OCI-M2 (cell line): ENCODE data around the gene UBAC1.
"Not testable (repeated sequence)": the region's sequence is repeated elsewhere in the genome, so short reads cannot be mapped to it uniquely, and the experiment has no call there.

ENCODE experiments used
- DNase-seq: peaks from one replicate; lab custom pipeline; 2025; ENCODE audit not compliant: unreplicated experiment; lab: John Stamatoyannopoulos, UW

UBAC1 gene

DNA sequence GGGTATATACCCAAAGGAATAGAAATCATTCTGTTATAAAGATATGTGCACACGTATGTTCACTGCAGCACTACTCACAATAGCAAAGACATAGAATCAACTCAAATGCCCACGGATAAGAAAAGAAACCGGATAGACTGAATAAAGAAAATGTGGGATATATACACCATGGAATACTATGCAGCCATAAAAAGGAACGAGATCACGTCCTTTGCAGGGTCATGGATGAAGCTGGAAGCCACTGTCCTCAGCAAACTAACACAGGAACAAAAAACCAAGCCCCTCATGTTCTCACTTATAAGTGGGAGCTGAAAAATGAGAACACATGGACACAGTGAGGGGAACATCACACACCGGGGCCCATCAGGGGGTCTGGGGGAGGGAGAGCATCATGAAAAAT lies 17.6 kb downstream of the UBAC1 start:
- not testable (repeated sequence) for DNase-seq

GRCh38 chr9:135941288-135941995 lies 19.7 kb downstream of the UBAC1 start:
- no peak for DNase-seq

GRCh38 chr9:135939351-135940265 lies 21.6 kb downstream of the UBAC1 start:
- no peak for DNase-seq

GRCh38 chr9:135937521-135938489 lies 23.4 kb downstream of the UBAC1 start:
- no peak for DNase-seq

DNA sequence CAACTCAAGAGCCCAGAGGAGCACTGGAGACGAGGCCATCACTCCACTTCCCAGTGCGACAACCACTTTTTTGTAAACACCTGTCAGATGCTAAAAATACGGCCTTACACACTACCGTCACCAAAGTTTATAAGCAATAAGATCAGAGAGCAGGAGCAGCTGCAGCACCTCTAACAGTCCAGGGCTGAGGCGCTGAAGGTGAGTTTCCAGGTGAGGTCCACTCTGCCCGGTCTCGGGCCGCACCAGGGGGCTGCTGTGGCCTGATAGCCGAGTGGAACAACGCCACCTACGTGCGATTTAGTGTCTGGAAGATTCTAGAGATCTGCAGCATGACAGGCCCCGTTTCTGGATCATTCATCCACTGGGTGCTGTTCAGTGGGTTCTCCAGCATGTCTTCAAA lies 28.1 kb downstream of the UBAC1 start:
- no peak for DNase-seq

- no peak for DNase-seq
Observed at GRCh38 chr9:135932656-135933055, 28.5 kb downstream of the UBAC1 start.

DNA sequence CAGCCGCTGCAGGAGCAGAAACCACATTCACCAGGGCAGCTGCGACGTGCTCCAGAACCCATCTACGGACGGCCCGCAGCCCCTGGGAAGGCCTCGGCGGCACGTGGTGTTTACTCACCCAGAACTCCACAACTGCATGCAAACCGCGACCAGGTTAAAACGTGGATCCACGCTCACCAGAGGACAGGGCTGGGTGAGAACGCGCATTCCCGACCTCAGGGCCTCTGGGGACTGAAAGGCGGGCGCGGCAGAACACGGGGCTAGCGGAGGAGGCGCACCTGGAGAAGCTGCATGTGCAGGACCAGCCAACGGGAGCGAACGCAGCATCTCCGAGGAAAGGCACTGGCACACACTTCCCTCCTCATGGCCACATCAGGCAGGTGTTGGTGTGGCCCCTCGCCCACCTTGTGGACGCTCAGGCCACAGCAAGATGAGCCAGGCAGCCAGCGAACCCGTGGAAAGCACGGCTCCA lies 29.8 kb downstream of the UBAC1 start:
- DNase-seq, result no peak

DNA sequence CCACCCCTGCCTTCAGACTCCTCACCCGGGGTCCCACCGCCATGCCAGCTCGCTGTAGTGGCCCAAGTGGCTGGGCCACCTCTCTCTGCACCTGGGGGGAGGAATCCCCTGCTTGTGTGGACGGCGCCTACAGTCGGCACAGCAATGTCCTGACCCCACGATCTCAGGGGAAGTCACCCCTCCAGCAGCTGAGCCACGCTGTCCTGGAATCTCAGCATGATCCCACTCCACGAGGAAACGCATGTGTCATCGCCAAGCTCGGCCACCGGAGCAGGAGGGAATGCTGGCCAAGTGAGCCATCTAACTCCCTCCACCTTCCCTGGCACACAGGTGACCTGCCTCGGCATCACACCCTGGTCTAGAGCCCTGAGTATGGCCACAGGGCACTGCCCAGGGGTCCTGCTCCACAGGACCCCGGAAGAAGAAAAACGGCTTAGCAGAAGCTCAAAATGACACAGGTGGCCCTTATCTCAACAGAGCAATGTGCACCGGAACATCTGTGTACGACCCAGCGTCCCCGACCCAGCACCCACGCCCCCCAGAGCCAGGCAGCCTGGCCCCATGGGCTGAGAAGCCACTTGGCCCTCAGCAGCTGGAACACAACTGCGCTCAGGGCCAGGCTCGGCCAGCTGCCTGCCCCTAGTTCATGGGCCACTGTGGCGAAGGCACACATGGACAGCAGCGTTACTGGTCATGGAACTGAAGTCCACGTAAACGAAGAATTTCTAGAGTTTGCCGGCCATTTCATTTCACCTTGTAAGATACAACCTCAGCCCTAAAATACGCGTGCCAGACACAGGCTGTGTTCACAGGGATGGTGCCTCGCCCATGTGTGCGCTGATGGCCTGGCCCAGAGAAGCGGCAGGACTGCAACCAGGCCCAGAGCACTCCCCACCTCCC lies 30.5 kb downstream of the UBAC1 start:
- DNase-seq, result no peak

- no peak for DNase-seq
Observed at GRCh38 chr9:135929656-135930445, 31.3 kb downstream of the UBAC1 start.

- no peak for DNase-seq
Observed at GRCh38 chr9:135928731-135929655, 32.2 kb downstream of the UBAC1 start.

DNA sequence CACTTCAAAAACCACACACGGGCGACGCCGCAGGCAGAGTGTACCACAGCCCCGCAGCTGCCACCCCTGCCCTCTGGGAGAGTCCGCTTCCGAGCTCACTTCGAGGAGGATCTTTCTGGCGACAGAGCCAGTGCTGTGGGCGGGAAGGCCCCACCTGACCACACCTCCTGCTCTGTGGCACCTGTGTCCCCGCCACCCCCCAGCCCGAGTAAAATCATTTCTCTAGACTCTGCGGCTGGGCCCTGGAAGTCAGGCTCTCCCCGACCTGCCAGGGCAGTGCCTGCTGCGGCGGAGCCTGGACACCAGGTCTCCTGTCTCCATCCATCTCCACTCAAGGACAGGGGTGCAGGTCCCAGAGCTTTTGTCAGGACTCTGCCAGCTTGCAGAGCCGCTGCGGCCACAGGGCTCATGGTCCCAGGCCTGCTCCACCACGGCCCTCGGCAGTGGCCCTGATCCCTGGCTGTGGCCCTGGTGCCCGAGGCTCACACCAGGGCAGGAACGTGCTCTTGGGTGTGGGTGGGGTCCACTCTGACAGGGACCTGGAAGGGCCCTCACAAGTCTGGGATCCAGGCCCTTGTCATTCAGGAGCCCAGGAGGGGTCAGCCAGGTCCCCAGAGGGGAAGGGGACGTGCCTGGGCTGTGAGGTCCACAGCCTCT lies 33.0 kb downstream of the UBAC1 start:
- DNase-seq, result no peak

- no peak for DNase-seq
Observed at GRCh38 chr9:135927195-135928013, 33.8 kb downstream of the UBAC1 start.

DNA sequence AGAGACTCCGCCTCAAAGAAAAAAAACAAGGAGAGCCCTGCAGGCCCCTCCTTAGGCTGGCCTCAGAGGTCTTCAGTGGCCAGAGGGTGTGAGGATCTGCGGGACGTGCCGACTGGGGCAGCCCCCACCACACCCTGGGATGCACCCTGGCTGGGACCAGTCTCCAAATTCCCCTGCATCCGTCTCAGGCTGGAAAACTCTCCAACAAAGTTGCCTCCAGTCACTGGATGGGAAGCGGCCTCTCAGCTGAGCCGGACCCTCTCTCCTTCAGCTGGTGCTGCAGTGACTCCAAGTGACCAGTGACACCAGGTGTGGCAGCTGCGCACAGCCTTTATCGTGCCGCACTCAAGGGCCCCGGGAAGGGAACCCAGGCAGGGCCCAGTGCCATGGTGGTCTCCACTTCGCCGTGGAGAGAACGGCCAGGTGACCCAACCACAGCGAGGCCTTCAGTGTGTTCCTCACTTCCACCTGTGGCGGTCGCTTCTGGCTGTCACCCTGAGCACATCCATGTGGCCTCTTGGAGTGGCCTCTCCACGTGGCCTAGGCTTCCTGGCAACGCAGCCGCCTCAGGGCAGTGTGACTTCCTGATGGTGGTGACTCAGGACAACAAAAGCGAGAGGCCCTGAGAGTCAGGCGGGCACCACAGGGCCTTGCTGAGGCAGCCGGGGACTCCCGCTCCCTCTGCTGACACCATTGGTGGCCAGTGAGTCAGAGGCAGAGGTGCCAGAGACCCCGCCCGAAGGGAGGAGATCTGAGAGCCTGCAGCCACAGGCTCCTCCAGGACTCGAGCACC lies 34.6 kb downstream of the UBAC1 start:
- DNase-seq, result no peak

DNA sequence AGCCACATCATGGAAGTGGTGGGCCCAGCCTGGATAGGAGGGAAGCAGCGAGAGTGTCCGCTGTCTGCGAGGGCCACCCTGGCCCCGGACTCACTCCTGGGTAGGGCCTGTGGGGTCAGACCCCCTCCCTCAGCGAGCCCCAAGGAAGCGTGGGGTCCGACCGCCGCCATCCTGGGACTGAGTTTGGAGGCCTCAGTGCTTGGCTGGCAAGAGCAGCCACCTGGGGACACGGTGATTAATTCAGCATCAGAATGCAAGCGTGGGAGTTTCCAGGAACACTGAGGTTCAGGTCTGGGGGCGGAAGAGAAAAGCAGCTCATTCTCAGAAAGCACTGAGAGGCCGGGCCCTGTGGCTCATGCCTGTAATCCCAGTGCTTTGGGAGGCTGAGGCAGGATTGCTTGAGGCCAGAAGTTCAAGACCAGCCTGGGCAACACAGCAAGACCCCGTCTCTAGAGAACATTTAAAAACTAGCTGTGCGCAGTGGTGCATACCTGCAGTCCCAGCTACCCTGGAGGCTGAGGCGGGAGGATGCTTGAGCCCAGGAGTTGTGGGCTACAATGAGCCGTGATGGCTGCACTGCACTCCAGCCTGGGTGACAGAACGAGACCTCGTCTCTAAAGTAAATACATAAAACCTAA lies 35.6 kb downstream of the UBAC1 start:
- no peak for DNase-seq

GRCh38 chr9:135924628-135925338 lies 36.4 kb downstream of the UBAC1 start:
- DNase-seq, result no peak
